IPS DF 4.7 (cell line): ENCODE data around the gene CLEC20A.

ENCODE experiments used
- DNase-seq: peaks from one replicate; pipeline ENCODE4 v3.0.0-alpha.2; 2013; ENCODE audit warnings: low spot score; ENCODE audit errors: extremely low read depth

CLEC20A gene

DNA sequence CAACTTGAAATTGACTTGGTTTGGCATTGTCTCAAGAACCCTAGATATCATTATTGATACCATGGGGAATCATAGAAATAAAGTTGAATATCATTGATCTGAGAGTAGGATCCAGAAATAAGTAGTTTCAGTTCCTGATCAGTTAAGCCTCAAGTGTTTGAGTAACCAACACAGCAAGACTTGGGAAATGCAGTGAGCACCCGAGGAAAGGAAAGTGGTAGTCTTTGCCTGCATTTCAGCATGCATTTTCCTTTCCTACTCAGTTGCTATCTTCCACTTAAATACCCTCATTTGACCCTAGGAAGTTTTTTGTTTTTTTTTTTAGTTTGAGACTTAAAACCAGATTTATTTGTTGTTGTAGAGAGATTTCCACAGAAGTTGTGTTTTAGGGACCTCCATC lies 18.9 kb downstream of the CLEC20A start:
- DNase-seq: no peak

DNA sequence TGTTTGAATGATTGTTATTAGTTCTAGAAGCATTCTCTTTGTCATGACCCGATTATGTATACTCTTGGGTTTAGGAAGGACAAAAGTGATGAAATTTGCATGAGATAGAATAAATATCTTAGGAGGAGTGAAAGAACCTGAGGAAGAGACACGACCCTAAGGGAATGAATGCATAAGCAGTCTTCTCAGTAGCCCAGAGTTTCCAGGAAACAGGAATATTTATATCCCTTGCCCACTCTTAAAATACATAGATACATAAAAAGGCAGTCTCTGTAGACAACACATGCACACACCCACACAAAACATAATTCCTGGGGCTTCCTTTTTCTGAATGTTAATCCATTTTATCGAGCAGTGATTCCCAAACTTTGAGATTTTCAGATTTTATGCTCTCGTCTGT lies 19.4 kb downstream of the CLEC20A start:
- no peak for DNase-seq

DNA sequence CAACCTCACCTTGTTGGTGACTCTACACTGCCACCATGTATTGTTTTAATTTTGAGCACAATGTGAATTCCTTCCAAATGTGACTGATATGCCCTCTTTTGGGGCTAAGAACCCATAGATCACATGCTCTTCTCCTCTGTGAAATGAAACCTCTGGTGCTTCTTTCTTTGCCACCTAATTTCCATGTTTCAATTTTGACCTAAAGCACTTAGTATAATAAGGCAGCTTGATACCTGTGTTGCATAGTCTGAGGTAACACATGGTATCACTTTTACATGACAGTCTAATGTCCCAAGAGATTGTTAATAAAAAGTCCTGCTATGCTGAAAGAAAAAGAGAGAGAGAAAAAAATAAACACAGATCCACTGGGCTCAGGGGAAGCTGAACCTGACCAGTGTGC lies 24.2 kb downstream of the CLEC20A start:
- DNase-seq: no peak

DNA sequence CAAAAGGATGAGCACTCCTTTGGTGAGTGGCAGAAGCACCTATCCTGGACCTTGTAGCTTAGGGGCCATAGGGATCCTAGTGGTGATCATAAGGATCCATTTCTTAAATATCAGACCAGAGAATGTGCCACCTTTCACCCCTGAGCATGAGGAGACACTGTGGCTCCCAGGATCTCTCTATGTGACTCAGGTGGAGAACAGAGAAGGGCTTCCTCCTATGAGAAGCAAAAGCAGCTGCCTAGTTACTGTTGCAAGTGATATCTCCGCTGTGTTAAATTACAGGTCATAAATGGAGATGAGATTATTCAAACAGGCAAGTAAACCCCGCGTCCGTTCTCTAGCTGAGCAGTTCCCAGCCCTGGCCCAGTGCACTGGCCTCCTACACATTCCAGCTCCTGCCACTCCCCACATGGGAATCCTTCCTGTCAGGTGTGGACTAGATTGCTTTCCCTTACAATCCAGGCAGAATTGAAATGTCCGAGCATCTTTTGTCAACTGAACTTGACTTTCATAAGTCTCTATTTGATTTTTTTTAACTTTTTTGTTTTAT lies 26.3 kb downstream of the CLEC20A start:
- DNase-seq: no peak

DNA sequence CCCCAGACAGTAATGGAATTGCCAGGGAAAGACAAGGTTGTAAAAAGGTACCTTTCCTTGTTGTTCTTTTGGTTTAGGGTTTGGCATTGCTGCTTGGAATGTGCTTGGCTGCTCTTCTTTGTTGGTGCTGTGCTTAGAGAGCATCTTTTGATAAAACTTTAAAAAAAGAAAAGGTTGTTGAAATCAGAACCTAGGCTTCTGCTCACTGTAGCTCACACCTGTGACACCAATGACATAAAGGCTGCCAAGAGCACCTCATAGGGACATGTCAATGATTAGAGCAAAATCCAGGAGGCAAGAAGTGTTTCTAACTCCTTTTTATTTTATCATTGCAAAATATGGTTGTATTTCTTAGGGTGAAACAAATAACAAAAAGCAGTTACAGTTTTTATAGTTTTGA lies 28.9 kb downstream of the CLEC20A start:
- DNase-seq: no peak

DNA sequence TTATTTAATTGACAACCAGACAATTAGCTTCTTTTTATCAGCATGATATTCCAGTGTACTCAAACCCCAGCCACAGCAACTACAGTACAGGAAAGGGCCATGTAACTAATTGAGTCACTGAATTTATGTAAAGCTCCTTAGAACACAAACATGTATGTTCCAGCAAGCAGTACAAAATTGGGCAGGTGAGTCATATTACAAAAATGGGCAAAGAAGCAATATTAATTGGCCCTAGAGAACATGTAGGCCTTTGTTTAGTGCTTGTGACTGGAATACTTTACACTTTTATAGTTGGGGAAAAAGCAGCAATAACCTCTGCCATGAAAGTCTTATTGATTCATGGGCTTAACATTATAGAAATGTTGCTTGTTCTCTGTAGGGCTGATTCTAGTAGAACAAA lies 31.8 kb downstream of the CLEC20A start:
- no peak for DNase-seq

DNA sequence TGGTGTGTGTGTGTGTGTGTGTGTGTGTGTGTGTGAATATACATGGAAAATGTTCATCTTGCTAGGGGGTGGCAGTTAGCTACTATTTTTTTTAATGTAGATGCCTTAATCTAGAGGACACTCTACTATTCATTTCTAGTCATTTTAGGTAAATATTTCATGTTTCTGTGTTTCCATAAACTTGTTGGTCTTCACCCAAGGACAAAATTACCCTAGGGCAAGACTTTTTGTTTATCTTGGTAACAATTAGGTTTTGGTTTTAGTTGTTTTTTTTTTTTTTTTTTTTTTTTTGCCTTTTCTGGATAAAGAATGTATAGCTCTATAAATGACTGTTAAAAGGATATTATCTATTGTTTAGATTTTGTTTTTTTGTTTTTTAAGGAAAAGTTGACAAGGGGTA lies 32.2 kb downstream of the CLEC20A start:
- no peak for DNase-seq

DNA sequence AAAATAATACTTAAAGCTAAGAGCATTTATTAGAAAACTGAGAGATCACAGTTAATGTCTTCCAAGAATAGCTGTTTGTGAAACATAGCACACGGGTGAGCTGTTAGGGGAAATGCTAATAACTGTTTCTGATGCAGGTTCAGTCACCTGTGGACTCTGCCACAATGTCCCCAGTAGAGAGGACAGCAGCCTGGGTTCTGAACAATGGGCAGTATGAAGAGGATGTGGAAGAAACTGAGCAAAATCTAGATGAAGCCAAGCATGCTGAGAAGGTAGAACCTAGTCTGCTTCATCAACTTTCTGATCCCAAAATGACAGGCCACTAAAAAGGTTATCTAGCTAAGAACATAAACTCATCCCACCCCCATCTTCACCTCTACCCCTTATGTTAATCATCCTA lies 32.6 kb downstream of the CLEC20A start:
- no peak for DNase-seq

DNA sequence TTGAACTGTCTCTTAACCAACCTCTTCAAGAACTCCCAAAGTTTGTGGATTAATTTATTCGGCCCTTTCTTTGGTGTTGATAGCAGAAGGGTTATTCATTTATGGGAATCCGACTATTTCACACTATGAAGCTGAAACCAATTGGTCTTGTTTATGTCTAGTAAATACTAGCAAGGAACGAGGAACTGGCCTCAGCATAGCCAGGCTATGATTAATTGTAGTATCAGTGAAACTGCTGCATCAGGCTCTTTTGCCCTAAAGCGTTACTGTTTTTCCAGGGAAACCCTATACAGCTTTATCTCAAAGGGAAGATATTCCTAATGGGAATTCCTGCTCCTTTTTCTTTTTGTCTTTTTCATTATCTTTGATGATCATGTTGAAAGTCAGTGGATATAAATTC lies 35.1 kb downstream of the CLEC20A start:
- DNase-seq: no peak

DNA sequence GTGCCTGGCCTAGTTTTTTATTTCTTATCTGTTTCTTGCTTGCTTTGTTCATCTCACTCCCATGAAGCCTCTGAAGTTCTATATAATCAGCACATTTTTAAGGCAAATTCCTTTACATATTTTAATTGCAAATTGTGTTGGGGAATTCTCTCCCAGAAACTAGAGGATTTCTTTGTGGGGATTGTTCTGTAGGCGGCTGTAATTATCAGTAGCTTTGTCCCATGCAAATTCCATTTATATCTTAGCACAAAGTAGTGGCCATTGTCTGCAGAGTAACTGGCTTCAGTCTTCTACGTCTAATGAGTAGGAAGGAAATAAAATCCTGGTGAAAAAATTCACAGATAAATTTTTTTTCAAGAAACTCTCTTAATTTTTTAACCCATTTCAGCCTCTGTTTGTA lies 35.7 kb downstream of the CLEC20A start:
- no peak for DNase-seq

DNA sequence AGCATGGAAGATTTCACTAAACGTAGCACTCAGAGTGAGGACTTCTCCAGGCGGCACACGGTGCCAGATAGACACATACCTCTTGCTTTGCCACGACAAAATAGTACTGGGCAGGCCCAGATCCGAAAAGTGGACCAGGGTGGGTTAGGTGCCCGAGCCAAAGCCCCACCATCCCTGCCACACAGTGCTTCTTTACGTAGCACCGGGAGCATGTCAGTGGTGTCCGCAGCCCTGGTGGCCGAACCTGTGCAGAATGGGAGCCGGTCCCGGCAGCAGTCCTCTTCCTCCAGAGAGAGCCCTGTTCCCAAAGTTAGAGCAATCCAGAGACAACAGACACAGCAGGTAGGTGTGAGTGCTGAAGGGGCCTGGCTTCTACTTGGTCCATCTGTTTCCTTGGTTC lies 38.6 kb downstream of the CLEC20A start:
- no peak for DNase-seq

DNA sequence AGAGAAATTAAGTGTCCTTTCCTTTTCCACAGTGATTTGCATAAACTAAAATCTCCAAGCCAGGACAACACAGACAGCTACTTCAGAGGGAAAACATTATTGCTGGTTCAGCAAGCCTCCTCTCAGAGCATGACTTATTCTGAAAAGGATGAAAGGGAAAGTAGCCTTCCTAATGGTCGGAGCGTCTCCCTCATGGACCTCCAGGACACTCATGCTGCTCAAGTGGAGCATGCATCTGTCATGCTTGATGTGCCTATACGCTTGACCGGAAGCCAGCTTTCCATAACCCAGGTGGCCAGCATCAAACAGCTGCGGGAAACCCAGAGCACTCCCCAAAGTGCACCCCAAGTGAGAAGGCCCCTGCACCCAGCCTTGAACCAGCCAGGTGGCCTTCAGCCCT lies 39.1 kb downstream of the CLEC20A start:
- DNase-seq: no peak

DNA sequence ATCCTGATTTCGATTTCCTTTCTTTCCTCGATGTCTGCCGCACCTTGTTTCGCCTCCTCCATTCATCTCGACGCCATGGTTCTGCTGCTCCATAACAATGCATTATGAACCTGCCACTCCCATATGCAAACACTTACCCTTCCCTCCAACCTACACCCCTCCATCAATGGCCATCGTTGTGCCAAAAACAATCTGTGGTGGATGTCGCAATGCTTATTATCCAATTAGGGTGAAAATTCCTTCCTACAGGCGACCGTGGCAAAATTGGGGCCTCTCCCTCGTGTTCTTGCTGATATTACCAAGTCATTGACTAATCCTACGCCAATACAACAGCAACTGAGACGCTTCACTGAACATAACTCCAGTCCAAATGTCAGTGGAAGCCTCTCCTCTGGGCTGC lies 40.3 kb downstream of the CLEC20A start:
- DNase-seq: no peak

DNA sequence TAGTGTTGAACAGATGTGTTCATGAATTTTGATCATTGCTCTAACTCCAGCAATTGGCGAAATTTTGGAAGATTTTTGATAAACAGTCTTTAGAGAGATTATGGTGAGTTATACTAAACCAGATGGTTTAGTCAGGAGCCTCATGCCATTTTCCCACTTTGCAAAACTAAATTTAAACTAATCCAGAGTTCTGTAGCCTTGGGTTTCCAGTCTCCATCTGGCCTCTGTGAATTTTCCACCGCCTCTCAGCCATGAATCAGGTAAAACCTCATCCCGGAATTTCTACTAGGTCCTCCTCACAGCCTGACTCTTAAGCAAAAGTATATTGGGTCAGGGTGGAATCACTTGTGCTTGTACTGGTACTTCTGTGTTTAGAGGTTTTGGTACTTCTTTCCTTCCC lies 44.8 kb downstream of the CLEC20A start:
- DNase-seq: no peak

DNA sequence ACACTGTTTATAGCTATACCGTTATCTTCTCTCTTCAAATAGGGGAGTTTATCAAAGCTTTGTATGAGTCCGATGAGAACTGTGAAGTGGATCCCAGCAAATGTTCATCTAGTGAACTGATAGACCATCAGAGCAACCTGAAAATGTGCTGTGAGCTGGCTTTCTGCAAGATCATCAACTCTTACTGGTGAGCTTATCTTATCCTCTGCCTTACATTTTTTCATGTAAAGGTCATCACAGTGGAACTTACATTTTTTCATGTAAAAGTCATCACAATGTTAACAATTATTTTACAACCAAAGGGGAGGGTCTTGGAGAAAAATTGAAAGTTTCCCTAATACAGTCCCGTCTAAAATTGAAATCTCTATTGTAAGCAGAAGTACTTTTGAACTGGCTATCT lies 45.2 kb downstream of the CLEC20A start:
- DNase-seq: no peak

DNA sequence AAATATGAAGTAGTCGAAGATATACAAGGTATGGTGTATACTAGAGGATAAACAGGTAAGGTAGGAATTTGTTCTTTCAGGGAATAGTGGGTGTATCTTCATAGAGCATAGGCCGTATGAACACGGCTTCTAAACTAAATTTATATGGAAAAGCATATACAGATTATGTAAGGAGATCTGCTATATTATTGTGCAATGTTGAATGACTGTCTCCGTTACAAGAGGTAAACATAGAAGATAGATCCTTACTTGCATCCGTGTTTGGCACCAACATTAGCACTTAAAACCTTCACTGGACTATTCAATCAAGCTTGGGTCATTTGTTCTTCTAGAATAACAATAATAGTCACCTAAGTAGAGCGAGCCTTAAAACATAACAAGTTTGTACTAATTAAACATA lies 45.9 kb downstream of the CLEC20A start:
- no peak for DNase-seq

DNA sequence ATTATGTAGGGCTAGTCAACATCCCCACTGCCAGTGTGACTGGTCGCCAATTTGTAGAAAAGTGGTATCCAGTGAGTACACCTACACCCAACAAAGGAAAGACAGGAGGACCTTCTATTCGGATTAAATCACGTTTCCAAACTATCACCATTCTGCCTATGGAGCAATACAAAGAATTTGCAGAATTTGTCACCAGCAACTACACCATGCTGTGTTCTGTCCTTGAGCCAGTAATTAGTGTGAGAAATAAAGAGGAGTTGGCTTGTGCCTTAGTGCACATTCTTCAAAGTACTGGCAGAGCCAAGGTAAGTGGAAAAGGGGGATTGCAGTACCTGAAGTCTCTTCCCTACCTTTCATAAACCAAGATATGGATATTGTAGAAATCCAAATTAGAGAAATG lies 53.8 kb downstream of the CLEC20A start:
- no peak for DNase-seq

DNA sequence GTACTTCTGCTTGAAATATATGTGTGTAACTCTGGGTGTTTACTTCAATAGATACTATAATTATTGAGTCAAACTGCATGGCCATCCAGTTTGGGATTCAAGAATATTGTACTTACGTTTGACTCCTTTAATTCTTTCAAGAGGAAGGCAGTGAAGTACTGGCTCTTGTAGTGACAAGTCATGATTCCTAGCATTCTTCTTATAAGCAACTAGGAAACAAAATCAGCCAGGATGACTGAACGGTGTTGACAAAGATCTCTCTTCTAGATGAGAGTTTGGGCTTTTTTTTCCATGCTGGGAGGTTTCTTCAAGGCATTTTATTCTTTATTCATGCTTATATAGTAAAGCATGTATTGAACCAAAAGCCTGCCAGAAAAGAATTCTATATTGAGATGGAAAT lies 58.3 kb downstream of the CLEC20A start:
- DNase-seq: no peak

DNA sequence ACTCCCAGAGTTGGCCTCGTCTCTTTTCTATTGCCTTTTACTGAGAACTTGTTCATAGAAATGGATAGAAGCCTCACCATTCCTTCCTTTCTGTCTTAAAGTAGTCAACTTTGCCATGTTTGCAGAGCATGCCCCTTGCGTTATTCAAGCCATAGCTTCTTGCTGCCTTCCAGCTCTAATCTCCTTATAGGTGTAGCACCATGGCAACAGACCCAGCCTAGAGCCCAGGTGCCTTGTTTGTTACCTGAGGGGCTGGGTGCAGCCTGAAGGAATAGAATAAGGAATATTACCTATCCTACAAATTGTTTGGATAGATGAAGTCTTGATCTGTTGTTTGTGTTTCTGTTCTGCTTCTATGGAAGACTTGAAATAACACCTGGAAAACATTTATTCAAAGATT lies 59.9 kb downstream of the CLEC20A start:
- no peak for DNase-seq

DNA sequence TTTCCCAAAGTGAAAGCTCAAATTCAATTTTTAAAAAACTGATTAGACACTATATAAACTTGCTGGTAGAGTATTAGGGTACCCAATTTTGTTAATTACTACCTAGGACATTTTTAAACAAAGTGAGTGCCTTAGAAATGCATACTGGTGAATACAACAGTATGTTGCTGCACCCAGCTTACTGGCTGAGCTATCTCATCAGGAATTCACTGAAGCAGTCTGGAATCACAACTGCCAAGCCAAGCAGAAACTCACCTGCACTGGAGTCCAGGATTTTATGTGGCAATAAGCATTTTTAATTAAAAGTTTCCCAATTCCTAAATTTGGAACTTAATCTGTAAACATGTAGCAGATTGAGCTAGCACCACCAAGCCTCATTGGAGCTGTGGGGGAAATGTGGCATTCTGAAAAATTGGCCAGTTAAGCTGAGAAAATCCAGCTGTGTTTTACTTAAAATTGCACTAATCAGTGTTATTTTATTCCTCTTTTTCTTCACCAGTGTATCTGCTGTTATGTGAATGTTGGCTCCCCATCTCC lies 61.8 kb downstream of the CLEC20A start:
- no peak for DNase-seq

DNA sequence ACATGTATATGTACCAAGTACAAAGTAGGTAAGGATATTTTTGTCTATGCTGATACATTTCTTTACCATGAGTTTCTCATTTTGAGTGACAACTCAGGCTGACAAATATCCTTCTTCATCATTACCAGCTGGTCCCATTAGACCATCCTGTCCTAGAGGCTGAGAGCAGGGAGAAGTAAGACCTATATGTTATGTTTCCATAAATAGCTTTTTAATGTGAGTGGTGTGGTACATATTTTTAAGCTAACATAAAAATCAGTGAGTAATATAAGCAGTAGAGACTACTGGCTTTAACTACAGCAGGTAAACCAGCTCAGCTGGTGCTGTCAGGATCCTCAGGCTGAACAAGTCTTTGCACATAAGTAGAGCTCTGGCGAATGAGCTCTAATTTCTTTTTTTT lies 62.4 kb downstream of the CLEC20A start:
- DNase-seq: no peak
